Vagina (tissue), 2 donors: ENCODE measurements around the gene CACNA1S.

Source experiments
- POLR2A ChIP-seq, 2 donors: fragments of 450-650 bp; IDR thresholded peaks; one replicate each; pipeline ENCODE4 v1.6.1; 2017; ENCODE audit warnings: antibody characterized with exemption in 2 of 2, mild to moderate bottlenecking in 2 of 2, moderate library complexity in 2 of 2
- POLR2AphosphoS5 ChIP-seq, 2 donors: sonication (generic); formaldehyde crosslinking; IDR thresholded peaks; one replicate each; pipeline ENCODE4 v1.9.0; 2017; ENCODE audit warnings: antibody characterized with exemption in 2 of 2, mild to moderate bottlenecking in 2 of 2, low read depth in 1 of 2; ENCODE audit not compliant: insufficient read depth in 1 of 2
- TF ChIP-seq, protein P1 (sequence below), 3 experiments: fragments of 450-650 bp in 2 of 3; fragments of 200-600 bp in 1 of 3; sonication (generic) in 1 of 3; IDR thresholded peaks; one replicate each; pipeline ENCODE4 v1.5.1; 2017 to 2019; ENCODE audit warnings: antibody characterized with exemption in 3 of 3, mild to moderate bottlenecking in 2 of 3, moderate library complexity in 2 of 3

DNA sequence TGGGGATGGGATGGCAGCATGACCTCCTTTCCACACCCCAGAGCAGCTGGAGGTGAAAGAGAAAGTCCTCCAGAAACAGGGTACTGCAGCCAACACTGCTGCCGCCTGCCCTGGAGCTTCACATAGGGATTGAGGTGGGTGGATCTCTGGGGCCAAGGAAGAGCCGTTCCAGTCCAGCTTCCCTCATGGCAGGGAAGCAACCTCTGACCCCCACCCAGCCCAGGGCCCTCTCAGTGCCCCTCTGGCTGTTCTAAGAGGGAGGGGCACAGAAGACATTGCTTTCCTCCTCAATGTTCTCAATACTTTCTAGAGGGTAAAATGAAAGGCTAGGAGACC, 94.4 kb downstream of the CACNA1S start:
- TF ChIP-seq POLR2A (IDR thresholded peaks at IDR 0.05) (no peak), POLR2AphosphoS5 (IDR thresholded peaks at IDR 0.05; ENCODE audit: insufficient read depth in 1 of 2, low read depth in 1 of 2) (no peak)
- TF ChIP-seq, protein P1, sequence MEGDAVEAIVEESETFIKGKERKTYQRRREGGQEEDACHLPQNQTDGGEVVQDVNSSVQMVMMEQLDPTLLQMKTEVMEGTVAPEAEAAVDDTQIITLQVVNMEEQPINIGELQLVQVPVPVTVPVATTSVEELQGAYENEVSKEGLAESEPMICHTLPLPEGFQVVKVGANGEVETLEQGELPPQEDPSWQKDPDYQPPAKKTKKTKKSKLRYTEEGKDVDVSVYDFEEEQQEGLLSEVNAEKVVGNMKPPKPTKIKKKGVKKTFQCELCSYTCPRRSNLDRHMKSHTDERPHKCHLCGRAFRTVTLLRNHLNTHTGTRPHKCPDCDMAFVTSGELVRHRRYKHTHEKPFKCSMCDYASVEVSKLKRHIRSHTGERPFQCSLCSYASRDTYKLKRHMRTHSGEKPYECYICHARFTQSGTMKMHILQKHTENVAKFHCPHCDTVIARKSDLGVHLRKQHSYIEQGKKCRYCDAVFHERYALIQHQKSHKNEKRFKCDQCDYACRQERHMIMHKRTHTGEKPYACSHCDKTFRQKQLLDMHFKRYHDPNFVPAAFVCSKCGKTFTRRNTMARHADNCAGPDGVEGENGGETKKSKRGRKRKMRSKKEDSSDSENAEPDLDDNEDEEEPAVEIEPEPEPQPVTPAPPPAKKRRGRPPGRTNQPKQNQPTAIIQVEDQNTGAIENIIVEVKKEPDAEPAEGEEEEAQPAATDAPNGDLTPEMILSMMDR (IDR thresholded peaks at IDR 0.05) = no peak
